HepG2 (cell line): ENCODE data around the gene BIRC5. TPM values are rescaled to one million over a fixed set of nuclear protein-coding genes. Genes with fewer than 3 reads are reported as not detected.

Experiments
- GFI1 ChIP-seq: sonication (generic); formaldehyde crosslinking; IDR thresholded peaks from 2 replicates; pipeline ENCODE4 v1.5.0; 2020; ENCODE audit warnings: missing genetic modification reagents, mild to moderate bottlenecking, borderline replicate concordance
- HNRNPUL1 ChIP-seq: fragments of 200-400 bp; formaldehyde crosslinking; IDR thresholded peaks from 2 replicates; pipeline ENCODE4 v1.6.1; 2017; ENCODE audit warnings: low read depth, mild to moderate bottlenecking, low read length, moderate library complexity
- ISL2 ChIP-seq: sonication (generic); formaldehyde crosslinking; IDR thresholded peaks from 2 replicates; pipeline ENCODE4 v1.5.0; 2020; ENCODE audit warnings: missing genetic modification reagents
- MYNN ChIP-seq: sonication (generic); formaldehyde crosslinking; IDR thresholded peaks from 2 replicates; pipeline ENCODE4 v1.4.0; 2020; ENCODE audit warnings: mild to moderate bottlenecking, low read depth, missing genetic modification reagents
- NFKB2 ChIP-seq: sonication (generic); formaldehyde crosslinking; IDR thresholded peaks from 2 replicates; pipeline ENCODE4 v1.4.0; 2020; ENCODE audit warnings: missing genetic modification reagents, borderline replicate concordance
- NFRKB ChIP-seq: fragments of 450-650 bp; IDR thresholded peaks from 2 replicates; pipeline ENCODE4 v1.6.1; 2017
- POLR2AphosphoS2 ChIP-seq: IDR thresholded peaks from 2 replicates; pipeline ENCODE4 v1.6.1; 2011; ENCODE audit warnings: low read depth, low read length, improper control_type of control experiment
- RBM39 ChIP-seq: fragments of 200-400 bp; formaldehyde crosslinking; IDR thresholded peaks from one replicate; pipeline ENCODE4 v1.6.1; 2018; ENCODE audit warnings: antibody characterized with exemption, mild to moderate bottlenecking, low read depth, low read length; ENCODE audit not compliant: poor library complexity, severe bottlenecking
- TARDBP ChIP-seq: sonication (generic); formaldehyde crosslinking; IDR thresholded peaks from 2 replicates; pipeline ENCODE4 v1.8.0; 2022; ENCODE audit warnings: mild to moderate bottlenecking, missing genetic modification reagents
- ZNF33B ChIP-seq: sonication (generic); formaldehyde crosslinking; IDR thresholded peaks from 2 replicates; pipeline ENCODE4 v1.5.1; 2020; ENCODE audit warnings: mild to moderate bottlenecking, missing genetic modification reagents
- ZNF792 ChIP-seq: IDR thresholded peaks from 2 replicates; pipeline ENCODE4 v1.6.1; 2016
- polyA plus RNA-seq, 8 experiments: library from polyadenylated mRNA; depleted of rRNA in 3 of 8; stranded (reverse) in 7 of 8; unstranded in 1 of 8; fragments of >200 nt; fragmentation: Illumina TruSeq in 4 of 8; extraction: Trizol in 4 of 8; gene quantifications; 2 replicates each; pipeline versions ENCODE4 v1.2.1 to v1.2.3, GENCODE V29; 2011 to 2016; ENCODE audit warnings: low read depth in 4 of 8, missing spikeins in 1 of 8, mixed read lengths in 1 of 8; ENCODE audit not compliant: insufficient read depth in 1 of 8
- total RNA-seq, 5 experiments: library from RNA; depleted of rRNA; stranded (reverse); fragments of >200 nt; fragmentation: Illumina TruSeq; extraction: Trizol; gene quantifications; 2 replicates each; pipeline ENCODE4 v1.2.3, GENCODE V29; 2016; ENCODE audit warnings: low read depth in 1 of 5
- TF ChIP-seq, protein P1 (sequence below): sonication (generic); formaldehyde crosslinking; IDR thresholded peaks from 2 replicates; pipeline ENCODE4 v1.5.0; 2020; ENCODE audit warnings: mild to moderate bottlenecking, missing genetic modification reagents, moderate library complexity
- TF ChIP-seq, protein P2 (sequence below): sonication (generic); formaldehyde crosslinking; IDR thresholded peaks from 2 replicates; pipeline ENCODE4 v1.5.1; 2020; ENCODE audit warnings: mild to moderate bottlenecking, missing genetic modification reagents, borderline replicate concordance
- TF ChIP-seq, protein P3 (sequence below): sonication (generic); formaldehyde crosslinking; IDR thresholded peaks from 2 replicates; pipeline ENCODE4 v1.5.1; 2020; ENCODE audit warnings: missing genetic modification reagents, mild to moderate bottlenecking, borderline replicate concordance
- TF ChIP-seq, protein P4 (sequence below): sonication (generic); formaldehyde crosslinking; IDR thresholded peaks from 2 replicates; pipeline ENCODE4 v1.4.0; 2020; ENCODE audit warnings: missing genetic modification reagents
- TF ChIP-seq, protein P5 (sequence below): sonication (generic); formaldehyde crosslinking; IDR thresholded peaks from 2 replicates; pipeline ENCODE4 v1.4.0; 2020; ENCODE audit warnings: missing genetic modification reagents, borderline replicate concordance

Gene BIRC5
- total and polyA plus RNA-seq, 2 of the 13 experiments (the other 11 are each of a cell fraction or from before 2014, with no cell fraction given) = 30.3 to 135 TPM

DNA sequence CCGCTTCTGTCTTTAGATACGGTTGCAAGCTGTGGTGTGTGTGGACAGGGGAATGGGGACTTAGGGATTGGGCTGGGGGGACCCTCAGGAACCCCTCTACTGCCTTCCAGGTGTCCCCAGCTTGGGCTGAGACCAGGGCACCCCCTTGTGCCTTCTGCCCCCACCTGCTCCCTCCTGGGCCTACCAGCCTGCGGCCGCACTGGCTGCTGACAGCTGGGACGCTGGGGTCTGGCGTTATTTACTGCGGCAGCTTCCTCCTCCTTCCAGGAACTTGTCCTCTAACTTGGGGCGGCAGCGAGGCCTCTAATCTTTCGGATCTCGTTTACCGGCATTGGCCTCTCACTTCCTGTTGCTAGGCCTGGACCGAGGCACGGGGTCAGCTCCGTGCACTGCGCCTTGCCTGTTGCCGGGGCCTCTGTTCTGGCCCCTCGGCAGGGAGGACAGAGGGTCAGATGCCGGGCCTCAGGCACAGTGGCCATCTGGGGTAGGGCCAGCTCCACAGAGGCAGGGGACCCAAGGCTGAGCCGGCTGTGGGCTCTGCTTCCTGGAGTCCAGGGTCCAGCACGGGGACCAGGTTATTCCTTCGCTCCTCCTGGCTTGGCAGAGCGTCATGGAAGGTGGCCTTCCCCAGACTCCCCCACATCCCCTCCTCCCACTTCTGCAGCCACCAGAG, 49.1 kb downstream of the BIRC5 start (continued):
- TF ChIP-seq ZNF33B (no peak), MYNN (no peak), ZNF792 (CRISPR knock-in tag) (no peak), TARDBP (CRISPR knock-in tag) (peak; percentile 74; the same call in 1 of the 2 replicates), NFKB2 (CRISPR knock-in tag) (no peak), RBM39 (no peak), POLR2AphosphoS2 (no peak), NFRKB (no peak), GFI1 (CRISPR knock-in tag) (no peak; the same call in 1 of the 2 replicates), ISL2 (peak; percentile 19; the same call in 1 of the 2 replicates), HNRNPUL1 (no peak)
- TF ChIP-seq, protein P1, sequence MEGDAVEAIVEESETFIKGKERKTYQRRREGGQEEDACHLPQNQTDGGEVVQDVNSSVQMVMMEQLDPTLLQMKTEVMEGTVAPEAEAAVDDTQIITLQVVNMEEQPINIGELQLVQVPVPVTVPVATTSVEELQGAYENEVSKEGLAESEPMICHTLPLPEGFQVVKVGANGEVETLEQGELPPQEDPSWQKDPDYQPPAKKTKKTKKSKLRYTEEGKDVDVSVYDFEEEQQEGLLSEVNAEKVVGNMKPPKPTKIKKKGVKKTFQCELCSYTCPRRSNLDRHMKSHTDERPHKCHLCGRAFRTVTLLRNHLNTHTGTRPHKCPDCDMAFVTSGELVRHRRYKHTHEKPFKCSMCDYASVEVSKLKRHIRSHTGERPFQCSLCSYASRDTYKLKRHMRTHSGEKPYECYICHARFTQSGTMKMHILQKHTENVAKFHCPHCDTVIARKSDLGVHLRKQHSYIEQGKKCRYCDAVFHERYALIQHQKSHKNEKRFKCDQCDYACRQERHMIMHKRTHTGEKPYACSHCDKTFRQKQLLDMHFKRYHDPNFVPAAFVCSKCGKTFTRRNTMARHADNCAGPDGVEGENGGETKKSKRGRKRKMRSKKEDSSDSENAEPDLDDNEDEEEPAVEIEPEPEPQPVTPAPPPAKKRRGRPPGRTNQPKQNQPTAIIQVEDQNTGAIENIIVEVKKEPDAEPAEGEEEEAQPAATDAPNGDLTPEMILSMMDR (CRISPR knock-in tag) = no peak
- TF ChIP-seq, protein P2, sequence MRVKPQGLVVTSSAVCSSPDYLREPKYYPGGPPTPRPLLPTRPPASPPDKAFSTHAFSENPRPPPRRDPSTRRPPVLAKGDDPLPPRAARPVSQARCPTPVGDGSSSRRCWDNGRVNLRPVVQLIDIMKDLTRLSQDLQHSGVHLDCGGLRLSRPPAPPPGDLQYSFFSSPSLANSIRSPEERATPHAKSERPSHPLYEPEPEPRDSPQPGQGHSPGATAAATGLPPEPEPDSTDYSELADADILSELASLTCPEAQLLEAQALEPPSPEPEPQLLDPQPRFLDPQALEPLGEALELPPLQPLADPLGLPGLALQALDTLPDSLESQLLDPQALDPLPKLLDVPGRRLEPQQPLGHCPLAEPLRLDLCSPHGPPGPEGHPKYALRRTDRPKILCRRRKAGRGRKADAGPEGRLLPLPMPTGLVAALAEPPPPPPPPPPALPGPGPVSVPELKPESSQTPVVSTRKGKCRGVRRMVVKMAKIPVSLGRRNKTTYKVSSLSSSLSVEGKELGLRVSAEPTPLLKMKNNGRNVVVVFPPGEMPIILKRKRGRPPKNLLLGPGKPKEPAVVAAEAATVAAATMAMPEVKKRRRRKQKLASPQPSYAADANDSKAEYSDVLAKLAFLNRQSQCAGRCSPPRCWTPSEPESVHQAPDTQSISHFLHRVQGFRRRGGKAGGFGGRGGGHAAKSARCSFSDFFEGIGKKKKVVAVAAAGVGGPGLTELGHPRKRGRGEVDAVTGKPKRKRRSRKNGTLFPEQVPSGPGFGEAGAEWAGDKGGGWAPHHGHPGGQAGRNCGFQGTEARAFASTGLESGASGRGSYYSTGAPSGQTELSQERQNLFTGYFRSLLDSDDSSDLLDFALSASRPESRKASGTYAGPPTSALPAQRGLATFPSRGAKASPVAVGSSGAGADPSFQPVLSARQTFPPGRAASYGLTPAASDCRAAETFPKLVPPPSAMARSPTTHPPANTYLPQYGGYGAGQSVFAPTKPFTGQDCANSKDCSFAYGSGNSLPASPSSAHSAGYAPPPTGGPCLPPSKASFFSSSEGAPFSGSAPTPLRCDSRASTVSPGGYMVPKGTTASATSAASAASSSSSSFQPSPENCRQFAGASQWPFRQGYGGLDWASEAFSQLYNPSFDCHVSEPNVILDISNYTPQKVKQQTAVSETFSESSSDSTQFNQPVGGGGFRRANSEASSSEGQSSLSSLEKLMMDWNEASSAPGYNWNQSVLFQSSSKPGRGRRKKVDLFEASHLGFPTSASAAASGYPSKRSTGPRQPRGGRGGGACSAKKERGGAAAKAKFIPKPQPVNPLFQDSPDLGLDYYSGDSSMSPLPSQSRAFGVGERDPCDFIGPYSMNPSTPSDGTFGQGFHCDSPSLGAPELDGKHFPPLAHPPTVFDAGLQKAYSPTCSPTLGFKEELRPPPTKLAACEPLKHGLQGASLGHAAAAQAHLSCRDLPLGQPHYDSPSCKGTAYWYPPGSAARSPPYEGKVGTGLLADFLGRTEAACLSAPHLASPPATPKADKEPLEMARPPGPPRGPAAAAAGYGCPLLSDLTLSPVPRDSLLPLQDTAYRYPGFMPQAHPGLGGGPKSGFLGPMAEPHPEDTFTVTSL = 0 out of 2 replicates have a peak, but pooled peaks have one; percentile 47
- TF ChIP-seq, protein P3, sequence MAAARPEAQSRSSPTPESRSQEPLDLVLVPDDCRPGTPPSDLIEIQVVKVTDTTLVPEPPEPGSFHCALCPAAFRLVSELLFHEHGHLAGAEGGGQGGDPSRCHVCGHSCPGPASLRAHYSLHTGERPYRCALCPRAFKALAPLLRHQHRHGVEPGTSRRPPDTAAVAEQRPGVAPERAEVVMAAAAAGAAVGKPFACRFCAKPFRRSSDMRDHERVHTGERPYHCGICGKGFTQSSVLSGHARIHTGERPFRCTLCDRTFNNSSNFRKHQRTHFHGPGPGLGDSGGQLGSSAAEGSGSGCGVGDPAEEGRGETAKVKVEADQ (CRISPR knock-in tag) = no peak
- TF ChIP-seq, protein P4, sequence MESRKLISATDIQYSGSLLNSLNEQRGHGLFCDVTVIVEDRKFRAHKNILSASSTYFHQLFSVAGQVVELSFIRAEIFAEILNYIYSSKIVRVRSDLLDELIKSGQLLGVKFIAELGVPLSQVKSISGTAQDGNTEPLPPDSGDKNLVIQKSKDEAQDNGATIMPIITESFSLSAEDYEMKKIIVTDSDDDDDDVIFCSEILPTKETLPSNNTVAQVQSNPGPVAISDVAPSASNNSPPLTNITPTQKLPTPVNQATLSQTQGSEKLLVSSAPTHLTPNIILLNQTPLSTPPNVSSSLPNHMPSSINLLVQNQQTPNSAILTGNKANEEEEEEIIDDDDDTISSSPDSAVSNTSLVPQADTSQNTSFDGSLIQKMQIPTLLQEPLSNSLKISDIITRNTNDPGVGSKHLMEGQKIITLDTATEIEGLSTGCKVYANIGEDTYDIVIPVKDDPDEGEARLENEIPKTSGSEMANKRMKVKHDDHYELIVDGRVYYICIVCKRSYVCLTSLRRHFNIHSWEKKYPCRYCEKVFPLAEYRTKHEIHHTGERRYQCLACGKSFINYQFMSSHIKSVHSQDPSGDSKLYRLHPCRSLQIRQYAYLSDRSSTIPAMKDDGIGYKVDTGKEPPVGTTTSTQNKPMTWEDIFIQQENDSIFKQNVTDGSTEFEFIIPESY (CRISPR knock-in tag) = no peak
- TF ChIP-seq, protein P5, sequence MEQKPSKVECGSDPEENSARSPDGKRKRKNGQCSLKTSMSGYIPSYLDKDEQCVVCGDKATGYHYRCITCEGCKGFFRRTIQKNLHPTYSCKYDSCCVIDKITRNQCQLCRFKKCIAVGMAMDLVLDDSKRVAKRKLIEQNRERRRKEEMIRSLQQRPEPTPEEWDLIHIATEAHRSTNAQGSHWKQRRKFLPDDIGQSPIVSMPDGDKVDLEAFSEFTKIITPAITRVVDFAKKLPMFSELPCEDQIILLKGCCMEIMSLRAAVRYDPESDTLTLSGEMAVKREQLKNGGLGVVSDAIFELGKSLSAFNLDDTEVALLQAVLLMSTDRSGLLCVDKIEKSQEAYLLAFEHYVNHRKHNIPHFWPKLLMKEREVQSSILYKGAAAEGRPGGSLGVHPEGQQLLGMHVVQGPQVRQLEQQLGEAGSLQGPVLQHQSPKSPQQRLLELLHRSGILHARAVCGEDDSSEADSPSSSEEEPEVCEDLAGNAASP (CRISPR knock-in tag) = peak; percentile 84; the same call in 1 of the 2 replicates
